SK-N-SH (cell line): ENCODE results near the gene CRTC1. TPM values are rescaled to one million over a fixed set of nuclear protein-coding genes. Genes with fewer than 3 reads are reported as not detected.

Source experiments
- CTCF ChIA-PET: fragments of 300-600, 350-600 bp; formaldehyde crosslinking; extraction: SDS; loops from one replicate; lab custom pipeline; 2021; lab: Yijun Ruan, JAX
- POLR2A ChIA-PET: fragments of 350-600 bp; sonication (Branson Sonifier 250); formaldehyde crosslinking; extraction: SDS; loops from one replicate; lab custom pipeline; 2020; ENCODE audit warnings: antibody characterized with exemption, inconsistent platforms; lab: Yijun Ruan, JAX
- DNase-seq: peaks from one replicate; pipeline ENCODE4 v3.0.0; 2012
- H2AFZ ChIP-seq: fragments of 200-600 bp; sonication (generic); 2 replicates; pipeline ENCODE4 v1.8.1; 2016; ENCODE audit warnings: antibody characterized with exemption, mild to moderate bottlenecking, low read depth
- H3F3A ChIP-seq: fragments of 200-600 bp; sonication (generic); replicated peaks from 2 replicates; pipeline ENCODE3; 2016; ENCODE audit warnings: antibody characterized with exemption, mild to moderate bottlenecking; ENCODE audit not compliant: insufficient read depth
- H3K27ac ChIP-seq, 2 experiments: fragments of 200-500 bp in 1 of 2; fragments of 200-600 bp in 1 of 2; sonication (Bioruptor generic) in 1 of 2; sonication (generic), shearing (Covaris generic) in 1 of 2; 2 replicates each; pipeline versions ENCODE4 v1.5.1 to v1.6.1; 2014 to 2016; ENCODE audit warnings: low read depth in 2 of 2, inconsistent platforms in 1 of 2, low read length in 1 of 2, mild to moderate bottlenecking in 1 of 2, mixed read lengths in 1 of 2
- H3K27me3 ChIP-seq: fragments of 200-600 bp; sonication (generic), shearing (Covaris generic); 2 replicates; pipeline ENCODE4 v1.6.1; 2016; ENCODE audit warnings: mixed run types; ENCODE audit not compliant: insufficient read depth
- H3K36me3 ChIP-seq, 2 experiments: fragments of 200-500 bp in 1 of 2; fragments of 200-600 bp in 1 of 2; sonication (Bioruptor generic) in 1 of 2; sonication (generic) in 1 of 2; replicated peaks in 1 of 2; 2 replicates each; pipeline versions ENCODE3 to v1.5.1; 2014 to 2016; ENCODE audit warnings: low read length in 1 of 2, mild to moderate bottlenecking in 1 of 2; ENCODE audit not compliant: insufficient read depth in 2 of 2, control insufficient read depth in 1 of 2
- H3K4me1 ChIP-seq, 2 experiments: fragments of 200-500 bp in 1 of 2; fragments of 200-600 bp in 1 of 2; sonication (Bioruptor generic) in 1 of 2; sonication (generic), shearing (Covaris generic) in 1 of 2; 2 replicates each; pipeline versions ENCODE4 v1.5.1 to v1.6.1; 2014 to 2016; ENCODE audit warnings: low read depth in 1 of 2, low read length in 1 of 2, mixed run types in 1 of 2; ENCODE audit not compliant: insufficient read depth in 2 of 2, control insufficient read depth in 1 of 2
- H3K4me2 ChIP-seq: fragments of 200-600 bp; sonication (generic), shearing (Covaris generic); 2 replicates; pipeline ENCODE4 v1.6.1; 2017; ENCODE audit warnings: mixed run types
- H3K4me3 ChIP-seq, 2 experiments: fragments of 200-500 bp in 1 of 2; fragments of 200-600 bp in 1 of 2; sonication (Bioruptor generic) in 1 of 2; sonication (generic), shearing (Covaris generic) in 1 of 2; 2 replicates each; pipeline versions ENCODE4 v1.5.1 to v1.8.1; 2014 to 2016; ENCODE audit warnings: low read depth in 2 of 2, inconsistent platforms in 1 of 2, low read length in 1 of 2, mild to moderate bottlenecking in 1 of 2, mixed read lengths in 1 of 2, moderate library complexity in 1 of 2
- H3K79me2 ChIP-seq: fragments of 200-600 bp; sonication (generic); 2 replicates; pipeline ENCODE4 v1.8.1; 2017; ENCODE audit warnings: mild to moderate bottlenecking; ENCODE audit not compliant: insufficient read depth
- H3K9ac ChIP-seq: fragments of 200-600 bp; sonication (generic); 2 replicates; pipeline ENCODE4 v1.6.1; 2017; ENCODE audit warnings: mixed run types
- H3K9me2 ChIP-seq: fragments of 200-600 bp; sonication (generic); 2 replicates; pipeline ENCODE4 v1.6.1; 2017; ENCODE audit warnings: mixed run types
- H3K9me3 ChIP-seq: fragments of 200-600 bp; sonication (generic); 2 replicates; pipeline ENCODE4 v1.6.1; 2017; ENCODE audit warnings: mixed run types, mild to moderate bottlenecking, moderate library complexity
- H4K20me1 ChIP-seq: fragments of 200-600 bp; sonication (generic); 2 replicates; pipeline ENCODE4 v1.6.1; 2017; ENCODE audit warnings: mild to moderate bottlenecking, mixed run types; ENCODE audit not compliant: insufficient read depth
- ELF1 ChIP-seq: IDR thresholded peaks from 2 replicates; pipeline ENCODE4 v1.4.0; 2012
- EP300 ChIP-seq, 2 experiments: IDR thresholded peaks; 2 replicates each; pipeline versions ENCODE4 v1.4.0 to v1.6.1; 2012; ENCODE audit warnings: borderline replicate concordance in 1 of 2, low read depth in 1 of 2, low read length in 1 of 2
- EZH2phosphoT487 ChIP-seq: fragments of 200-600 bp; sonication (generic); IDR thresholded peaks from 2 replicates; pipeline ENCODE4 v1.6.1; 2017; ENCODE audit warnings: low read depth, mixed run types, mild to moderate bottlenecking, antibody characterized with exemption, moderate library complexity, borderline replicate concordance
- FOSL2 ChIP-seq: IDR thresholded peaks from 2 replicates; pipeline ENCODE4 v1.4.0; 2012; ENCODE audit warnings: low read depth, mild to moderate bottlenecking, moderate library complexity, borderline replicate concordance
- FOXJ3 ChIP-seq: sonication (generic); formaldehyde crosslinking; IDR thresholded peaks from 2 replicates; pipeline ENCODE4 v1.5.1; 2020; ENCODE audit warnings: mild to moderate bottlenecking, missing genetic modification reagents
- GABPA ChIP-seq: IDR thresholded peaks from 2 replicates; pipeline ENCODE4 v1.4.0; 2012; ENCODE audit warnings: low read depth, mild to moderate bottlenecking
- GATA2 ChIP-seq: sonication (generic); formaldehyde crosslinking; IDR thresholded peaks from 2 replicates; pipeline ENCODE4 v1.5.0; 2020; ENCODE audit warnings: mild to moderate bottlenecking, missing genetic modification reagents
- JUND ChIP-seq: IDR thresholded peaks from 2 replicates; pipeline ENCODE4 v1.4.0; 2012
- MAX ChIP-seq: IDR thresholded peaks from 2 replicates; pipeline ENCODE4 v1.4.0; 2012; ENCODE audit warnings: low read depth
- MEF2A ChIP-seq: IDR thresholded peaks from 2 replicates; pipeline ENCODE4 v1.4.0; 2012; ENCODE audit warnings: low read depth, borderline replicate concordance
- NFIC ChIP-seq: IDR thresholded peaks from 2 replicates; pipeline ENCODE4 v1.4.0; 2012; ENCODE audit warnings: borderline replicate concordance
- NRF1 ChIP-seq: IDR thresholded peaks from 2 replicates; pipeline ENCODE4 v1.6.1; 2012; ENCODE audit warnings: low read depth, mild to moderate bottlenecking, low read length
- POLR2AphosphoS5 ChIP-seq: IDR thresholded peaks from 2 replicates; pipeline ENCODE4 v1.6.1; 2012; ENCODE audit warnings: low read depth, low read length
- RAD21 ChIP-seq: IDR thresholded peaks from 2 replicates; pipeline ENCODE4 v1.6.1; 2012; ENCODE audit warnings: mild to moderate bottlenecking, low read length
- RCOR1 ChIP-seq: fragments of 150-350 bp; IDR thresholded peaks from 2 replicates; pipeline ENCODE4 v1.6.1; 2017; ENCODE audit warnings: antibody characterized with exemption, low read length
- SIN3A ChIP-seq: IDR thresholded peaks from 2 replicates; pipeline ENCODE4 v1.6.1; 2012; ENCODE audit warnings: low read depth, mild to moderate bottlenecking, low read length, moderate library complexity, borderline replicate concordance
- SMC3 ChIP-seq: IDR thresholded peaks from 2 replicates; pipeline ENCODE4 v1.6.1; 2012; ENCODE audit warnings: low read depth, low read length, improper control_type of control experiment
- TAF1 ChIP-seq: IDR thresholded peaks from 2 replicates; pipeline ENCODE4 v1.6.1; 2012; ENCODE audit warnings: low read depth, mild to moderate bottlenecking, low read length, moderate library complexity, borderline replicate concordance
- TCF12 ChIP-seq: IDR thresholded peaks from 2 replicates; pipeline ENCODE4 v1.4.0; 2012
- USF2 ChIP-seq: fragments of 150-350 bp; IDR thresholded peaks from 2 replicates; pipeline ENCODE4 v1.6.1; 2017; ENCODE audit warnings: antibody characterized with exemption, low read length, low read depth, borderline replicate concordance
- WGBS: methylation state at CpG from one replicate; pipeline ENCODE4 v1.1.6; 2017; ENCODE audit warnings: low lambda C conversion rate; 5-methylcytosine and 5-hydroxymethylcytosine counted together
- polyA plus RNA-seq, 3 experiments: library from polyadenylated mRNA; depleted of rRNA; stranded (reverse); fragments of >200 nt; gene quantifications; 2 replicates each; pipeline ENCODE4 v1.2.3, GENCODE V29; 2012
- TF ChIP-seq, protein P1 (sequence below): IDR thresholded peaks from 2 replicates; pipeline ENCODE4; 2012

CRTC1 gene
- polyA plus RNA-seq, 1 of the 3 experiments (the other 2 are of a cell fraction), result 5.0 TPM

GRCh38 chr19:18665771-18666202 lies 17.7 kb upstream of the CRTC1 start:
- Histone ChIP-seq H3K36me3 (peaks cover 0 to 19% of the 10 kb centered on the region in 2 experiments), H2AFZ (no peak overlapping the region), H3K9me2 (no peaks in the 10 kb centered on the region), H3K27ac (no peak overlapping the region), H3K4me3 (no peak overlapping the region), H4K20me1 (no peaks in the 10 kb centered on the region), H3K79me2 (no peaks in the 10 kb centered on the region), H3K9ac (no peak overlapping the region), H3K4me2 (no peak overlapping the region), H3F3A (peaks cover 6% of the 10 kb centered on the region), H3K4me1 (peaks cover 12 to 14% of the 10 kb centered on the region in 2 experiments), H3K27me3 (no peaks in the 10 kb centered on the region), H3K9me3 (no peaks in the 10 kb centered on the region)
- WGBS, result 92% methylated on average over 17 of the region's 22 CpGs
- ChIA-PET CTCF (interaction anchor here (1.7 kb wide), 1 partner anchor 200 kb away, joined by 4 read pairs; no protein-coding TSS in a partner anchor), POLR2A (no interaction called here)
- TF ChIP-seq MAX (no peak), RAD21 (no peak), GABPA (no peak), USF2 (no peak), FOSL2 (no peak), NRF1 (no peak)
- no peak for DNase-seq

- DNase-seq, result no peak
- Histone ChIP-seq H3K36me3 (peaks cover 0 to 19% of the 10 kb centered on the region in 2 experiments), H3K4me3 (no peak overlapping the region), H3K9me3 (no peaks in the 10 kb centered on the region), H3K27me3 (no peaks in the 10 kb centered on the region), H3K4me1 (peaks cover 7 to 19% of the 10 kb centered on the region in 2 experiments), H2AFZ (no peak overlapping the region), H4K20me1 (no peaks in the 10 kb centered on the region), H3K27ac (no peak overlapping the region), H3K9me2 (no peaks in the 10 kb centered on the region), H3K79me2 (no peaks in the 10 kb centered on the region), H3F3A (peaks cover under 1% of the 10 kb centered on the region), H3K4me2 (no peak overlapping the region), H3K9ac (no peak overlapping the region)
- 80% methylated on average over 5 of the region's 12 CpGs for WGBS
- no peak for TF ChIP-seq EZH2phosphoT487
- ChIA-PET CTCF (interaction anchor here (0.6 to 1.7 kb wide), 2 partner anchors 46 to 200 kb away, joined by 3 to 4 read pairs; no protein-coding TSS in a partner anchor), POLR2A (no interaction called here)
These were observed 17.2 kb upstream of the CRTC1 start for GRCh38 chr19:18666317-18666716.

GRCh38 chr19:18666784-18667183 lies 16.7 kb upstream of the CRTC1 start:
- Histone ChIP-seq H3K4me2 (no peak overlapping the region), H3K79me2 (no peaks in the 10 kb centered on the region), H3K9me2 (no peaks in the 10 kb centered on the region), H4K20me1 (no peaks in the 10 kb centered on the region), H3K27ac (no peak overlapping the region), H3K9me3 (no peaks in the 10 kb centered on the region), H3K36me3 (peaks cover 0 to 19% of the 10 kb centered on the region in 2 experiments), H3K4me1 (peaks cover 5 to 23% of the 10 kb centered on the region in 2 experiments; a peak in 3 of 4 replicates), H2AFZ (no peak overlapping the region), H3F3A (no peaks in the 10 kb centered on the region), H3K9ac (no peak overlapping the region), H3K4me3 (no peak overlapping the region), H3K27me3 (no peaks in the 10 kb centered on the region)
- ChIA-PET POLR2A (no interaction called here), CTCF (interaction anchor here (0.6 to 1.7 kb wide), 2 partner anchors 46 to 199 kb away, joined by 3 to 4 read pairs; no protein-coding TSS in a partner anchor)
- no peak for DNase-seq
- WGBS, result no CpG with 5 or more reads among the region's 5 CpGs
- no peak for TF ChIP-seq ELF1
- no peak for TF ChIP-seq JUND
- no peak for TF ChIP-seq MEF2A
- no peak for TF ChIP-seq USF2
- no peak for TF ChIP-seq FOSL2
- TF ChIP-seq NFIC, result no peak
- TF ChIP-seq, protein P1, sequence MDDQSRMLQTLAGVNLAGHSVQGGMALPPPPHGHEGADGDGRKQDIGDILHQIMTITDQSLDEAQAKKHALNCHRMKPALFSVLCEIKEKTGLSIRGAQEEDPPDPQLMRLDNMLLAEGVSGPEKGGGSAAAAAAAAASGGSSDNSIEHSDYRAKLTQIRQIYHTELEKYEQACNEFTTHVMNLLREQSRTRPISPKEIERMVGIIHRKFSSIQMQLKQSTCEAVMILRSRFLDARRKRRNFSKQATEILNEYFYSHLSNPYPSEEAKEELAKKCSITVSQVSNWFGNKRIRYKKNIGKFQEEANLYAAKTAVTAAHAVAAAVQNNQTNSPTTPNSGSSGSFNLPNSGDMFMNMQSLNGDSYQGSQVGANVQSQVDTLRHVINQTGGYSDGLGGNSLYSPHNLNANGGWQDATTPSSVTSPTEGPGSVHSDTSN, result no peak
- TF ChIP-seq EP300 (IDR thresholded peaks at IDR 0.05; ENCODE audit: borderline replicate concordance in 1 of 2, low read depth in 1 of 2, low read length in 1 of 2), result no peak
- no peak for TF ChIP-seq GATA2 (CRISPR knock-in tag)
- TF ChIP-seq NRF1, result no peak
- TF ChIP-seq TCF12, result no peak
- no peak for TF ChIP-seq SIN3A
- no peak for TF ChIP-seq SMC3
- TF ChIP-seq TAF1, result no peak
- no peak for TF ChIP-seq RCOR1
- no peak for TF ChIP-seq GABPA
- no peak for TF ChIP-seq POLR2AphosphoS5
- TF ChIP-seq FOXJ3 (CRISPR knock-in tag), result no peak
